Retinal pigment epithelial cell (primary cell): ENCODE results near the gene FAM13A.
"Not testable (repeated sequence)": the region's sequence is repeated elsewhere in the genome, so short reads cannot be mapped to it uniquely, and the experiment has no call there.

ENCODE experiments used
- DNase-seq: peaks from one replicate; pipeline ENCODE4 v3.0.0-alpha.2; 2010; ENCODE audit warnings: low read depth
- H3K4me3 ChIP-seq: 2 replicates; pipeline ENCODE4 v1.5.1; 2011; ENCODE audit warnings: mild to moderate bottlenecking, low read length, control low read depth, moderate library complexity
- TF ChIP-seq, protein P1 (sequence below): conservative IDR thresholded peaks from 2 replicates; pipeline ENCODE4 v1.5.1; 2011; ENCODE audit warnings: low read depth, low read length, control low read depth, inconsistent platforms

Gene FAM13A

DNA sequence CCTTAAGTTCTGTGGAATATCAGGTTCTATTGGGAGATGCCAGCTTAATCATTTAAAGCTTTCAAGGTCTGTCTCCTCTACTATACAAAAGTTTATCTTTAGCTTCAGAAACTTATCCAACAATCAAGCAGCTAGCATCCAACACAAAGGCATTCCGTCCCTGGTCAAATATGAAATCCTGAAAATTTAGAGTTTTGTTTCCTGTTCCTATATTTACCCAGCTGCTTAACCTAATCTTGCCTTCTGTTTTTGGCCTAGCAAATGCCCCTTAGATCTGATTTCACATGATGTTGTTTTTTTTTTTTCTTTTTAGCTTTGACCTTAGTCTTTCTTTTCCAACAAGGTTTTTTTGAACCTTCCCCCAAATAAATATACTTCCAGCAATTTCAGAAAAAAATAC, 33.8 kb downstream of the FAM13A start:
- no peak overlapping the region for H3K4me3 ChIP-seq
- DNase-seq = no peak
- TF ChIP-seq, protein P1, sequence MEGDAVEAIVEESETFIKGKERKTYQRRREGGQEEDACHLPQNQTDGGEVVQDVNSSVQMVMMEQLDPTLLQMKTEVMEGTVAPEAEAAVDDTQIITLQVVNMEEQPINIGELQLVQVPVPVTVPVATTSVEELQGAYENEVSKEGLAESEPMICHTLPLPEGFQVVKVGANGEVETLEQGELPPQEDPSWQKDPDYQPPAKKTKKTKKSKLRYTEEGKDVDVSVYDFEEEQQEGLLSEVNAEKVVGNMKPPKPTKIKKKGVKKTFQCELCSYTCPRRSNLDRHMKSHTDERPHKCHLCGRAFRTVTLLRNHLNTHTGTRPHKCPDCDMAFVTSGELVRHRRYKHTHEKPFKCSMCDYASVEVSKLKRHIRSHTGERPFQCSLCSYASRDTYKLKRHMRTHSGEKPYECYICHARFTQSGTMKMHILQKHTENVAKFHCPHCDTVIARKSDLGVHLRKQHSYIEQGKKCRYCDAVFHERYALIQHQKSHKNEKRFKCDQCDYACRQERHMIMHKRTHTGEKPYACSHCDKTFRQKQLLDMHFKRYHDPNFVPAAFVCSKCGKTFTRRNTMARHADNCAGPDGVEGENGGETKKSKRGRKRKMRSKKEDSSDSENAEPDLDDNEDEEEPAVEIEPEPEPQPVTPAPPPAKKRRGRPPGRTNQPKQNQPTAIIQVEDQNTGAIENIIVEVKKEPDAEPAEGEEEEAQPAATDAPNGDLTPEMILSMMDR = no peak

- DNase-seq = no peak
- TF ChIP-seq, protein P1 = no peak
- H3K4me3 ChIP-seq = no peak overlapping the region
These were observed 34.4 kb downstream of the FAM13A start for GRCh38 chr4:89022426-89023128.

- DNase-seq = no peak
- H3K4me3 ChIP-seq = no peak overlapping the region
- TF ChIP-seq, protein P1 = no peak
These were observed 35.3 kb downstream of the FAM13A start for GRCh38 chr4:89021684-89022083.

DNA sequence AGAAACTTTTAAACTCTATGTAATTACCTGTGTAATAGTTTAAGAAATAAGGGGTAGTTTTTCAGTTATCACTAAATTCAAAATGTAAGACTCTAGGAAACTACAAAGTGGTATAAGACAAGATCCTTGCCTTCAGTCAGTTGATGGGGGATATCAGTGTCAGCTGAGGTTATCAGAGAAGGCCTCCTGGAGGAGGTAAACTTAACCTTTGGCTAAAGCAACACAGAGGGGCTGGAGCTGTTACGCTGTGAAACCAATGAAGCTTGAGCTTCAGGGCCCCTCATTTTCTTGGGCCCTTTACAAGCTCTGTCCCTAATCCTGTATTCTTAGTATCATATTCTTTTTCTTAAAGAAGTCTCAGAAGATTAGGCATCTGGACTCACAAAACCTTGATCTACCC, 35.9 kb downstream of the FAM13A start:
- no peak overlapping the region for H3K4me3 ChIP-seq
- no peak for DNase-seq
- TF ChIP-seq, protein P1 = no peak

DNA sequence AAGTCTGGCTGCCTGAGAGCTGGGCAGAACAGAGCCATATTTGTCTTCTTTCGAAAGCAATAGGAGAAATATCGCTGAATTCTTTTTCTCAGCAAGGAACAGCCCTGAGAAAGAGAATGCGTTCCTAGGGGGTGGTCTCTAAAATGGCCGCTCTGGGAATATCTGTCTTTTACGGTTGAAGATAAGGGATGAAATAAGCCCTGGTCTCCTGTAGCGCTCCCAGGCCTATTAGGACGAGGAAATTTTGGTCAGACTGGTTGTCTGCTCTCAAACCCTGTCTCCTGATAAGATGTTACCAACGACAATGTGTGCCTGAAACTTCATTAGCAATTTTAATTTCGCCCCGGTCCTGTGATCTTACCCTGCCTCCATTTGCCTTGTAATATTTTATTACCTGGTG, 42.1 kb downstream of the FAM13A start:
- not testable (repeated sequence) for H3K4me3 ChIP-seq, DNase-seq

DNA sequence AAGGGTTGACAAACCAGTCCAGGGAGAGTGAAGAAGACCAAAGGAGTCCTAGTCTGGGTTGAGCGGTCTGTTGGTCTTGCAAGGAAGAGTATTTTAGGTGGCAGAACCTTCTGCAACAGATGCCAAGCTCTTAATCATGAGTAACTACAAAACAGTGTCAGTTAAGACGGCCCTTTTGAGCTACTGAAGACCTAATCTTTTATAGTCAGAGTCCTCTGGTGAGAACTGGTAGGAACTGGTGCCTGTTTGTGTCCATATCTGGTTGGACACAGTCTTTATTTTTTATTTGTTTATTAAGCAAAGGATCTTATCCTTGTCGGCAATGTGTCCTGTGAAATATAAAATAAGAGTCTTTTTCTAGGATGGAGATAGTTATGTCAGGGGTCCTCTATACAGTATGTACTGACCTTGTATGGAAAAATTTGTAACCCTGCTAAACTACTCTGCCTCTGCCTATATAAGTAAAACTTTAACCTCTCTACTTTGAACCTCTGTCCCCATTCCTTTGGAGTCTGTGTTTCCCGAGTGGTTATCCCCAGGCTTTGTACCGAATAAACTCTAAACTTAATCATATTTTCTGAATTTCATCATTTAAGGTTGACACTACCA, 47.1 kb downstream of the FAM13A start:
- TF ChIP-seq, protein P1 = no peak
- DNase-seq = no peak
- no peak overlapping the region for H3K4me3 ChIP-seq

DNA sequence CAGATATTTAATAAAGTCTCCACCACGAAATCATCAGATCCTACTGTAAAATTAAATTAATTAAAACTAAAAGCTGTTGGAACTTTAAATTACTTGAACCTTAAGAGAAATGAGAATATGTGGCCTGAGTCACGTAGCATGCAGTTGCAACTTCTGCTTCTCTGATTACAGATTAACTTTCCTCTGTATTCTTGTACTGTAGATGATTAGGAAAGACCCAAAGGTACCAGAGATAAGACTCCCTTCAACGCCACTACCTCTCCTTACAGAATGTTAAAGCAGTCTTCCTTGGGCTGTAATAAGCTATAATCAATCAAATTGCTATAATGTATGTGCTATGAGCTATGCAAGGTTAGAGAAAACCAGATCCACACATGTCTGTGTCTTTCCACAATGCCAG, 47.9 kb downstream of the FAM13A start:
- H3K4me3 ChIP-seq = no peak overlapping the region

More for the DNA sequence above, 47.9 kb downstream of the FAM13A start:
- TF ChIP-seq, protein P1 = no peak
- DNase-seq = no peak
